Fibroblast of lung (primary cell): ENCODE measurements around the gene MPRIP. TPM values are rescaled to one million over a fixed set of nuclear protein-coding genes. Genes with fewer than 3 reads are reported as not detected.
A peak's percentile ranks its signal among the peaks of the same experiment; 100 is the strongest.

Source experiments
- DNase-seq, 2 donors: peaks; one replicate each; pipeline versions ENCODE4 v3.0.0 to v3.0.0-alpha.2; 2010; ENCODE audit warnings: low read depth in 2 of 2
- H2AFZ ChIP-seq: 2 replicates; pipeline ENCODE4 v1.5.1; 2012; ENCODE audit warnings: low read length, control low read depth, inconsistent platforms
- H3K27ac ChIP-seq: 2 replicates; pipeline ENCODE4 v1.5.1; 2011; ENCODE audit warnings: low read length, control low read depth; ENCODE audit not compliant: insufficient read depth
- H3K27me3 ChIP-seq: 2 replicates; pipeline ENCODE4 v1.5.1; 2011; ENCODE audit warnings: mild to moderate bottlenecking, low read length; ENCODE audit not compliant: control insufficient read depth, insufficient read depth
- H3K36me3 ChIP-seq: 2 replicates; pipeline ENCODE4 v1.5.1; 2011; ENCODE audit warnings: low read length; ENCODE audit not compliant: control insufficient read depth, insufficient read depth
- H3K4me1 ChIP-seq: 2 replicates; pipeline ENCODE4 v1.5.1; 2011; ENCODE audit warnings: low read length; ENCODE audit not compliant: control insufficient read depth, insufficient read depth; ENCODE audit errors: extremely low read depth
- H3K4me2 ChIP-seq: 2 replicates; pipeline ENCODE4 v1.5.1; 2011; ENCODE audit warnings: low read length, control low read depth; ENCODE audit not compliant: insufficient read depth; ENCODE audit errors: extremely low read depth
- H3K4me3 ChIP-seq, 4 experiments: fragments of 200-600 bp in 1 of 4; sonication (generic) in 1 of 4; replicated peaks in 1 of 4; 2 replicates each; pipeline ENCODE4 v1.5.1; 2011 to 2016; ENCODE audit warnings: low read length in 4 of 4, low read depth in 3 of 4, mild to moderate bottlenecking in 3 of 4, control low read depth in 2 of 4, inconsistent platforms in 1 of 4, mixed read lengths in 1 of 4; ENCODE audit not compliant: insufficient read depth in 1 of 4; ENCODE audit errors: control extremely low read depth in 1 of 4
- H3K79me2 ChIP-seq: 2 replicates; pipeline ENCODE4 v1.5.1; 2012; ENCODE audit warnings: mild to moderate bottlenecking, low read length, inconsistent platforms; ENCODE audit not compliant: control insufficient read depth, insufficient read depth
- H3K9ac ChIP-seq: 2 replicates; pipeline ENCODE4 v1.5.1; 2011; ENCODE audit warnings: mild to moderate bottlenecking, low read length, control low read depth; ENCODE audit not compliant: insufficient read depth
- H3K9me3 ChIP-seq: 2 replicates; pipeline ENCODE4 v1.5.1; 2012; ENCODE audit warnings: low read depth, low read length; ENCODE audit not compliant: control insufficient read depth, insufficient read depth
- H4K20me1 ChIP-seq: 2 replicates; pipeline ENCODE4 v1.5.1; 2011; ENCODE audit warnings: low read length; ENCODE audit not compliant: control insufficient read depth, insufficient read depth; ENCODE audit errors: extremely low read depth
- EZH2 ChIP-seq: IDR thresholded peaks from 2 replicates; pipeline ENCODE4 v1.5.1; 2012; ENCODE audit warnings: low read length, control low read depth, mild to moderate bottlenecking; ENCODE audit errors: missing control alignments
- polyA plus RNA-seq, 2 donors: library from polyadenylated mRNA; depleted of rRNA in 1 of 2; stranded (reverse) in 1 of 2; unstranded in 1 of 2; fragments of >200 nt; gene quantifications; 2 replicates each; pipeline ENCODE4 v1.2.1, GENCODE V29; 2011 to 2012; ENCODE audit warnings: missing spikeins in 1 of 2
- total RNA-seq: library from RNA; depleted of rRNA; stranded (reverse); fragments of >200 nt; gene quantifications from 2 replicates; pipeline ENCODE4 v1.2.1, GENCODE V29; 2014
- TF ChIP-seq, protein P1 (sequence below), 2 donors: IDR thresholded peaks in 1 of 2; conservative IDR thresholded peaks in 1 of 2; 1 replicate in 1 of 2; 2 replicates in 1 of 2; pipeline ENCODE4 v1.5.1; 2011 to 2012; ENCODE audit warnings: low read length in 2 of 2, control low read depth in 1 of 2, inconsistent platforms in 1 of 2, low read depth in 1 of 2, mild to moderate bottlenecking in 1 of 2

MPRIP gene
- total and polyA plus RNA-seq, 2 donors (not counting 1 experiment from before 2014, with no cell fraction given): 104 to 124 TPM

DNA sequence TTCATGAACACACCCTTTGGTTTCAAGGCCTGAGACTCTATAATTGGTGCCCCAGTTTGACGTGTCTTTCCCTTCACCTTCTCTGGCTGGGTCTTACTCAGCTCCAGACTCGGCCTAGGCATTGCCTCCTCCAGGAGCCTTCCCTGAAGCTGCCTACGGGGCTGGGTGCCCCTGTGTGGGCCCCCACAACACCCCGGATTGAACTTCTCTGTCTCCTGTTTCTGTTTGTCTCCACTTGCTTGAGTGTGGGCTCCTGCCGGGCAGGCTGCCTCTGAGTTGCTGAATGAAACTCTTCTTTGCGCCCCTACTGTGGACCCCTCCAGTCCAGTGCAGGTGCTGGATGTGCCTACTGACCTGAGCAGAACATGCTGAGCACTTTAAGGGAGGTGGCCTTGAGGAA lies 2.3 kb upstream of the MPRIP start:
- no peak overlapping the region for H2AFZ ChIP-seq
- H3K27ac ChIP-seq: no peak overlapping the region
- DNase-seq: no peak
- no peaks in the 10 kb centered on the region for H3K27me3 ChIP-seq
- no peak overlapping the region for H3K4me2 ChIP-seq
- no peaks in the 10 kb centered on the region for H3K36me3 ChIP-seq
- no peak overlapping the region for H3K4me3 ChIP-seq
- H3K4me1 ChIP-seq: peaks cover 17% of the 10 kb centered on the region
- no peaks in the 10 kb centered on the region for H3K9me3 ChIP-seq
- H3K9ac ChIP-seq: no peak overlapping the region
- peaks cover 22% of the 10 kb centered on the region for H3K79me2 ChIP-seq
- TF ChIP-seq, protein P1, sequence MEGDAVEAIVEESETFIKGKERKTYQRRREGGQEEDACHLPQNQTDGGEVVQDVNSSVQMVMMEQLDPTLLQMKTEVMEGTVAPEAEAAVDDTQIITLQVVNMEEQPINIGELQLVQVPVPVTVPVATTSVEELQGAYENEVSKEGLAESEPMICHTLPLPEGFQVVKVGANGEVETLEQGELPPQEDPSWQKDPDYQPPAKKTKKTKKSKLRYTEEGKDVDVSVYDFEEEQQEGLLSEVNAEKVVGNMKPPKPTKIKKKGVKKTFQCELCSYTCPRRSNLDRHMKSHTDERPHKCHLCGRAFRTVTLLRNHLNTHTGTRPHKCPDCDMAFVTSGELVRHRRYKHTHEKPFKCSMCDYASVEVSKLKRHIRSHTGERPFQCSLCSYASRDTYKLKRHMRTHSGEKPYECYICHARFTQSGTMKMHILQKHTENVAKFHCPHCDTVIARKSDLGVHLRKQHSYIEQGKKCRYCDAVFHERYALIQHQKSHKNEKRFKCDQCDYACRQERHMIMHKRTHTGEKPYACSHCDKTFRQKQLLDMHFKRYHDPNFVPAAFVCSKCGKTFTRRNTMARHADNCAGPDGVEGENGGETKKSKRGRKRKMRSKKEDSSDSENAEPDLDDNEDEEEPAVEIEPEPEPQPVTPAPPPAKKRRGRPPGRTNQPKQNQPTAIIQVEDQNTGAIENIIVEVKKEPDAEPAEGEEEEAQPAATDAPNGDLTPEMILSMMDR (conservative IDR thresholded peaks at IDR 0.05 in 1 of 2, IDR thresholded peaks at IDR 0.05 in 1 of 2; ENCODE audit: low read depth in 1 of 2, low read length in 2 of 2): no peak
- TF ChIP-seq EZH2: no peak
- H4K20me1 ChIP-seq: no peaks in the 10 kb centered on the region

DNA sequence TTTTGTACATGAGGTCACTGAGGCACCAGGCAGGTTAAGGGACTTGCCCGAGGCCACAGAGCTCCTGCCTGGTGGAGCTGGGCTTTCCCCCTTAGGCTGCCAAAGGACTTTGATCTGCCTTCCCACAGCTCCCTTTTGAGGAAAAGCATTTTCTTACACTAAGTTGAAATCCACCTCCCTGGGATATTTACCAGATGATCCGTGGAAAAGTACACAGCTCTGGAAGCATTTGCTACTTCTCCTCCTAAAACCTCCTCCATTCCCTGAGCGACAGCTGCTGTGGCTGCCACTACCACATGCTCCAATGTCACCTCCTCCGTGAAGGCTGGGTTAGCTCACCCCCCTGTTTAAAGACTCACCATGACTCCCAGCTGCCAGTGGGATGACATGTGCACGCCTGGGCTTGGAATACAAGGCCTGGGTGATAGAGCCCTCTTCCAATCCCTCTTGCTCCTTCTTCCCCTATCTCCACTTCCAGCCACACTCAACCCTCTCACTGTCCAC lies 1.2 kb upstream of the MPRIP start:
- peak overlapping the region; percentile 47 for H2AFZ ChIP-seq
- peak overlapping the region in 1 of 4 experiments; percentile 60 for H3K4me3 ChIP-seq

DNA sequence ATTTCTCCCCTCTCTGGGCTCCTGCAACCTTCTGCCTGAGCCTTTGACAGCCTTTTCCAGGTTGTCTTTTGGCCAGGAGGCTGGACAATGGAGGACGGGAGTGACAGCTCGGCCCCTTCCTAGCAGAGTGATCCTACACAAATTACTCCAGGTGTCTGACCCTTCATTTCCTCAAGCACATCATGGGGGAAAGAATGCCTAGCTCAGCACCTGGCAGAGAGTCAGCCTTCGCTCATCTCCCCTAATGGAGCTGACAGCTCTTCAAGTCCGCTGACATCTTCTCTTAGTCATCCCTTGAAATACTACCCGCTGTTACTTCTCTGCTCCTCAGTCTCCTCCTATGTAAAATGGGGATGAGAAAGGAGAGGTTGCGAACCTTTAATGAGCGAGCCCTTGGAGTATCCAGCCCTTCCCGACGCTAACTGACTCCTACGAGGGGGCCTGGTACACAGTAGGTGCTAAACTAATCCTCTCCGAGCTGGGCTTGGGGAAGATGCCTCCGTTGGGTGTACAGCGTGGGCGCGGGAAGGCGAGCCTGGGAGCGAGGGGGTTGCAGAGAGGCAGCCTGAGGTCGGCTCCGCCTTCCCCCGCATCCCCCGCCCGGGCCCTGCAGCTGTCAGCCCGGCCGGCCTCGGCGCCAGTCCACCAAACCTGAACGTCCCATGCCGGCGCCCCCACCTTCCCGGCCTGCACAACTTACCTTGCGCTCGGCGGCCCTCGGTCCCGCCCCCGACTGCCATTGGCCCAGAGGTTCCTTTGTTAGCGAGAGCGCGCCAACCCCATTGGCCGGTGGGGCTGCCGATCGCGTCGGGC lies 480 bp upstream of the MPRIP start:
- Histone ChIP-seq H3K4me2 (peak overlapping the region; percentile 87), H3K4me1 (peaks cover 19% of the 10 kb centered on the region), H3K27me3 (no peaks in the 10 kb centered on the region), H4K20me1 (no peaks in the 10 kb centered on the region), H3K36me3 (peaks cover 1% of the 10 kb centered on the region), H3K27ac (peak overlapping the region; percentile 66), H3K9me3 (no peaks in the 10 kb centered on the region), H3K4me3 (peak overlapping the region; percentile 60 to 74 (median 64)), H3K79me2 (peaks cover 40% of the 10 kb centered on the region), H3K9ac (peak overlapping the region; percentile 20), H2AFZ (peak overlapping the region; percentile 81)
- TF ChIP-seq, protein P1 (conservative IDR thresholded peaks at IDR 0.05 in 1 of 2, IDR thresholded peaks at IDR 0.05 in 1 of 2; ENCODE audit: low read depth in 1 of 2, low read length in 2 of 2): no peak
- no peak for TF ChIP-seq EZH2
- peak; percentile 97 for DNase-seq

More for the DNA sequence above, 1.2 kb upstream of the MPRIP start:
- peaks cover 23% of the 10 kb centered on the region for H3K4me1 ChIP-seq
- H4K20me1 ChIP-seq: no peaks in the 10 kb centered on the region
- H3K9me3 ChIP-seq: no peaks in the 10 kb centered on the region
- H3K36me3 ChIP-seq: peaks cover 1% of the 10 kb centered on the region
- peak overlapping the region; percentile 66 for H3K27ac ChIP-seq
- TF ChIP-seq, protein P1 (conservative IDR thresholded peaks at IDR 0.05 in 1 of 2, IDR thresholded peaks at IDR 0.05 in 1 of 2; ENCODE audit: low read depth in 1 of 2, low read length in 2 of 2): no peak
- TF ChIP-seq EZH2: no peak
- DNase-seq: peak in 1 of 2 donors; percentile 47
- no peak overlapping the region for H3K9ac ChIP-seq
- no peaks in the 10 kb centered on the region for H3K27me3 ChIP-seq
- H3K79me2 ChIP-seq: peaks cover 33% of the 10 kb centered on the region
- peak overlapping the region; percentile 87 for H3K4me2 ChIP-seq
